Gastrocnemius medialis (tissue), 4 donors: Measurements from ENCODE around the gene PCDHA3. TPM values are rescaled to one million over a fixed set of nuclear protein-coding genes. Genes with fewer than 3 reads are reported as not detected.
"Not testable (repeated sequence)": the region's sequence is repeated elsewhere in the genome, so short reads cannot be mapped to it uniquely, and the experiment has no call there.

Source experiments
- ATAC-seq, 2 donors: fragments of 150-250 bp; one replicate each; pipeline ENCODE4 v1.9.1; 2016
- DNase-seq, 2 donors: peaks; one replicate each; pipeline ENCODE4 v3.0.0-alpha.2; 2019
- H3K27ac ChIP-seq, 4 donors: fragments of 200-600 bp; sonication (generic); 1 replicate in 1 of 4; 2 replicates in 3 of 4; pipeline ENCODE4 v1.5.1; 2016 to 2018; ENCODE audit warnings: mild to moderate bottlenecking in 2 of 4, moderate library complexity in 1 of 4
- H3K27me3 ChIP-seq, 3 donors: fragments of 200-600 bp; sonication (generic) in 2 of 3; 1 replicate in 1 of 3; 2 replicates in 2 of 3; pipeline versions ENCODE4 v1.5.1 to v1.6.0; 2016 to 2019; ENCODE audit warnings: mild to moderate bottlenecking in 1 of 3, moderate library complexity in 1 of 3
- H3K36me3 ChIP-seq, 2 donors: fragments of 200-600 bp; sonication (generic) in 1 of 2; one replicate each; pipeline ENCODE4 v1.5.1; 2017 to 2018
- H3K4me1 ChIP-seq, 2 donors: fragments of 200-600 bp; sonication (generic) in 1 of 2; one replicate each; pipeline ENCODE4 v1.5.1; 2016 to 2017; ENCODE audit warnings: mild to moderate bottlenecking in 2 of 2
- H3K4me3 ChIP-seq, 4 donors: fragments of 200-600 bp; sonication (generic) in 3 of 4; 1 replicate in 1 of 4; 2 replicates in 3 of 4; pipeline ENCODE4 v1.5.1; 2016 to 2019; ENCODE audit warnings: mild to moderate bottlenecking in 2 of 4
- H3K9me3 ChIP-seq, 3 donors: fragments of 200-600 bp; sonication (generic) in 2 of 3; 1 replicate in 1 of 3; 2 replicates in 2 of 3; pipeline ENCODE4 v1.5.1; 2016 to 2019
- CTCF ChIP-seq, 5 experiments: fragments of 450-650 bp in 3 of 5; fragments of 200-600 bp in 2 of 5; sonication (generic) in 2 of 5; IDR thresholded peaks in 4 of 5; conservative IDR thresholded peaks in 1 of 5; 1 replicate in 4 of 5; 2 replicates in 1 of 5; pipeline ENCODE4 v1.5.1; 2016 to 2019; ENCODE audit warnings: antibody characterized with exemption in 5 of 5, mild to moderate bottlenecking in 3 of 5, moderate library complexity in 3 of 5
- POLR2A ChIP-seq, 2 donors: fragments of 450-650 bp; IDR thresholded peaks; one replicate each; pipeline ENCODE4 v1.6.1; 2017; ENCODE audit warnings: antibody characterized with exemption in 2 of 2, mild to moderate bottlenecking in 2 of 2, moderate library complexity in 2 of 2
- in situ Hi-C, 4 donors: fragments of 200-750 bp; cut with MboI; loops; one replicate each; pipeline versions ENCODE4 v1.15.0 to v1.8.0; 2017; ENCODE audit warnings: low sequenced_read_pairs in 4 of 4
- intact Hi-C: fragments of 100-400 bp; cut with DNase I; formaldehyde crosslinking; loops from one replicate; pipeline ENCODE4 v1.15.1; 2023; ENCODE audit warnings: low total_unique reads
- total RNA-seq, 4 donors: library from RNA; depleted of rRNA; stranded (reverse); fragments of >200 nt; gene quantifications; one replicate each; pipeline versions ENCODE4 v1.1.0 to v1.2.3, GENCODE V29; 2016

The PCDHA3 gene
- total RNA-seq, 4 donors from 2014 or later: 0.07 to 0.20 TPM; not detected in 2

DNA sequence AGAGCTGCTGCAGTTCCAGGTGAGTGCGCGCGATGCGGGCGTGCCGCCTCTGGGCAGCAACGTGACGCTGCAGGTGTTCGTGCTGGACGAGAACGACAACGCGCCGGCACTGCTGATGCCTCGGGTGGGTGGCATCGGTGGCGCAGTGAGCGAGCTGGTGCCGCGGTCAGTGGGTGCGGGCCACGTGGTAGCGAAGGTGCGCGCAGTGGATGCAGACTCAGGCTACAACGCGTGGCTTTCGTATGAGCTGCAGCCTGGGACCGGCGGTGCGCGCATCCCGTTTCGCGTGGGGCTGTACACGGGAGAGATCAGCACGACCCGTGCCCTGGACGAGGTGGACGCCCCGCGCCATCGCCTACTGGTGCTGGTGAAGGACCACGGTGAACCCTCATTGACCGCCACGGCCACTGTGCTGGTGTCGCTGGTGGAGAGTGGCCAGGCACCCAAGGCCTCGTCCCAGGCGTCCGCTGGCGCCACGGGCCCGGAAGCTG, 2.0 kb downstream of the PCDHA3 start:
- TF ChIP-seq CTCF (IDR thresholded peaks at IDR 0.05 in 4 of 5, conservative IDR thresholded peaks at IDR 0.05 in 1 of 5) (no peak), POLR2A (IDR thresholded peaks at IDR 0.05) (no peak)
- no peak for DNase-seq
- Histone ChIP-seq H3K9me3 (no peaks in the 10 kb centered on the region), H3K27ac (no peak overlapping the region), H3K36me3 (no peaks in the 10 kb centered on the region), H3K4me1 (no peaks in the 10 kb centered on the region), H3K27me3 (peaks cover 0 to 22% (median 5%) of the 10 kb centered on the region in 3 donors), H3K4me3 (no peak overlapping the region)
- ATAC-seq: no peak
- in situ Hi-C loops (no loop called here), intact Hi-C loops (no loop called here)

GRCh38 chr5:140806834-140807775, 6.2 kb downstream of the PCDHA3 start, which contains the start of gene PCDHA4:
PCDHA4 (plus strand) TSS chr5:140807068.
- no peaks in the 10 kb centered on the region for H3K36me3 ChIP-seq
- peak within 1 kb of the TSS in 2 of 4 donors; percentile 37 to 43 for H3K4me3 ChIP-seq
- ATAC-seq (no peak), DNase-seq (no peak)
- peaks cover 0 to 6% (median 5%) of the 10 kb centered on the region in 3 donors for H3K27me3 ChIP-seq
- no peaks in the 10 kb centered on the region for H3K4me1 ChIP-seq
- intact Hi-C loops: no loop called here
- in situ Hi-C loops: no loop called here
- H3K9me3 ChIP-seq: no peaks in the 10 kb centered on the region
- TF ChIP-seq CTCF (IDR thresholded peaks at IDR 0.05 in 4 of 5, conservative IDR thresholded peaks at IDR 0.05 in 1 of 5) (peak in 2 of 5 experiments; percentile 6 to 38), POLR2A (IDR thresholded peaks at IDR 0.05) (no peak)
- H3K27ac ChIP-seq: no peak within 1 kb of the TSS

DNA sequence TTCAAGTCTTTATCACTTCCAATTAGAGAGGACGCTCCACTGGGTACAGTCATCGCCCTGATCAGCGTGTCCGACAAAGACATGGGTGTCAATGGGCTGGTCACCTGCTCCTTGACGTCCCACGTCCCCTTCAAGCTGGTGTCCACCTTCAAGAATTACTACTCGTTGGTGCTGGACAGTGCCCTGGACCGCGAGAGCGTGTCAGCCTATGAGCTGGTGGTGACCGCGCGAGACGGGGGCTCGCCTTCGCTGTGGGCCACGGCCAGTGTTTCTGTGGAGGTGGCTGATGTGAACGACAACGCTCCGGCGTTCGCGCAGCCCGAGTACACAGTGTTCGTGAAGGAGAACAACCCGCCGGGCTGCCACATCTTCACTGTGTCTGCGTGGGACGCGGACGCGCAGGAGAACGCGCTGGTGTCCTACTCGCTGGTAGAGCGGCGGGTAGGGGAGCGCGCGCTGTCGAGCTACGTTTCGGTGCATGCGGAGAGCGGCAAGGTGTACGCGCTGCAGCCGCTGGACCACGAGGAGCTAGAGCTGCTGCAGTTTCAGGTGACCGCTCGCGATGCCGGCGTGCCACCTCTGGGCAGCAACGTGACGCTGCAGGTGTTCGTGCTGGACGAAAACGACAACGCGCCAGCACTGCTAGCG, 7.5 kb downstream of the PCDHA3 start:
- H3K9me3 ChIP-seq, H3K27ac ChIP-seq, intact Hi-C loops, DNase-seq, in situ Hi-C loops, H3K36me3 ChIP-seq, ATAC-seq, H3K27me3 ChIP-seq, H3K4me1 ChIP-seq, H3K4me3 ChIP-seq: not testable (repeated sequence)

- intact Hi-C loops: no loop called here
- Histone ChIP-seq H3K4me1 (no peaks in the 10 kb centered on the region), H3K9me3 (no peaks in the 10 kb centered on the region), H3K4me3 (no peak overlapping the region), H3K27me3 (peaks cover 0 to 6% (median 5%) of the 10 kb centered on the region in 3 donors), H3K36me3 (no peaks in the 10 kb centered on the region), H3K27ac (no peak overlapping the region)
- in situ Hi-C loops: no loop called here
- DNase-seq (no peak), ATAC-seq (no peak)
- TF ChIP-seq POLR2A (IDR thresholded peaks at IDR 0.05) (no peak), CTCF (IDR thresholded peaks at IDR 0.05 in 4 of 5, conservative IDR thresholded peaks at IDR 0.05 in 1 of 5) (no peak)
These were observed 8.0 kb downstream of the PCDHA3 start for GRCh38 chr5:140808889-140809291.
